Coronary artery (tissue), 2 donors: ENCODE measurements around the gene MRPS31.
"Not testable (repeated sequence)": the region's sequence is repeated elsewhere in the genome, so short reads cannot be mapped to it uniquely, and the experiment has no call there.

Source experiments
- DNase-seq: peaks from one replicate; pipeline ENCODE4 v3.0.0-alpha.2; 2017; ENCODE audit warnings: low spot score
- H3K27ac ChIP-seq, 2 donors: fragments of 200-600 bp; sonication (generic); one replicate each; pipeline ENCODE4 v1.5.1; 2016 to 2019
- H3K4me3 ChIP-seq: fragments of 200-600 bp; sonication (generic); 2 replicates; pipeline ENCODE4 v1.5.1; 2016; ENCODE audit warnings: mild to moderate bottlenecking, moderate library complexity
- TF ChIP-seq, protein P1 (sequence below): fragments of 200-600 bp; sonication (generic); IDR thresholded peaks from one replicate; pipeline ENCODE4 v1.5.1; 2019; ENCODE audit warnings: antibody characterized with exemption

Gene MRPS31

DNA sequence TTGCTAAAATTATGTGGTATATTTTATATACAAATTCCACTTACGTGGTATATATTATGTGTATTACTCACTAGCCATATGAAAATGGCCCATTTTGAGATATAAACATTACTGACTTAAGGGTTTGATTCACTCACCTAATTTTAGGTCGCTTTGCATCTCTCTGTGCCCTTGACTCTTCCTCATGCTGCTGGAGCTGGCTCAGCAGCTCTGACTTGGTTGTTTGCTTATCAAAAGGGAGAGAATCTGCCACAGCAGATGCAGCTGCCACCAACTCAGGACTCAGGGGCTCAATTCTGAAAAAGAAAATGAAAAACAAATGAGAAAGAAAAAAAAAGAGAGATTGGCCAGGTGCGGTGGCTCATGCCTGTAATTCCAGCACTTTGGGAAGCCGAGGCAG lies 12.2 kb downstream of the MRPS31 start:
- DNase-seq, result no peak
- H3K4me3 ChIP-seq, result no peak overlapping the region
- TF ChIP-seq, protein P1, sequence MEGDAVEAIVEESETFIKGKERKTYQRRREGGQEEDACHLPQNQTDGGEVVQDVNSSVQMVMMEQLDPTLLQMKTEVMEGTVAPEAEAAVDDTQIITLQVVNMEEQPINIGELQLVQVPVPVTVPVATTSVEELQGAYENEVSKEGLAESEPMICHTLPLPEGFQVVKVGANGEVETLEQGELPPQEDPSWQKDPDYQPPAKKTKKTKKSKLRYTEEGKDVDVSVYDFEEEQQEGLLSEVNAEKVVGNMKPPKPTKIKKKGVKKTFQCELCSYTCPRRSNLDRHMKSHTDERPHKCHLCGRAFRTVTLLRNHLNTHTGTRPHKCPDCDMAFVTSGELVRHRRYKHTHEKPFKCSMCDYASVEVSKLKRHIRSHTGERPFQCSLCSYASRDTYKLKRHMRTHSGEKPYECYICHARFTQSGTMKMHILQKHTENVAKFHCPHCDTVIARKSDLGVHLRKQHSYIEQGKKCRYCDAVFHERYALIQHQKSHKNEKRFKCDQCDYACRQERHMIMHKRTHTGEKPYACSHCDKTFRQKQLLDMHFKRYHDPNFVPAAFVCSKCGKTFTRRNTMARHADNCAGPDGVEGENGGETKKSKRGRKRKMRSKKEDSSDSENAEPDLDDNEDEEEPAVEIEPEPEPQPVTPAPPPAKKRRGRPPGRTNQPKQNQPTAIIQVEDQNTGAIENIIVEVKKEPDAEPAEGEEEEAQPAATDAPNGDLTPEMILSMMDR, result no peak
- H3K27ac ChIP-seq, result no peak overlapping the region

DNA sequence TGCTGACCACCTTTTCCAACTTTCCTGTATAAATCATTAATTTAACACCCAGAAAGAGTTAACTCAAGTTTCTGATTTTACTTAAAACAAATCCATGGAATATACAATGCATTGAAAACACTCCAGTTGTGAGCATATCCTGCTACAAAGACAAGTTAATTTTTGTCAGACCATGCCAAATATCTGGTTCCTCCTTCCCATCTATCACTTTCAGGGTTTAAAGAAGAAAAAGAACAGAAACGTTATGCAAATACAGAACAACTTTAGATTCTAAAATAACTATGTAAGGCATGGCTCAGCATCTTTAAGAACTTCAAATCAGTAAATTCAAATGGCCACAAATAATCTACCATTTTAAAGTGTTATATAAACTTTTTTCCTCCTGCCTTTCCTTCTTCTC lies 14.9 kb downstream of the MRPS31 start:
- TF ChIP-seq, protein P1, result no peak
- Histone ChIP-seq H3K4me3 (no peak overlapping the region), H3K27ac (no peak overlapping the region)
- no peak for DNase-seq

GRCh38 chr13:40755082-40755700 lies 15.8 kb downstream of the MRPS31 start:
- Histone ChIP-seq H3K4me3 (no peak overlapping the region), H3K27ac (no peak overlapping the region)
- TF ChIP-seq, protein P1, result no peak
- no peak for DNase-seq

GRCh38 chr13:40749327-40749726 lies 21.7 kb downstream of the MRPS31 start:
- Histone ChIP-seq H3K27ac (no peak overlapping the region), H3K4me3 (no peak overlapping the region)
- TF ChIP-seq, protein P1, result no peak
- no peak for DNase-seq

DNA sequence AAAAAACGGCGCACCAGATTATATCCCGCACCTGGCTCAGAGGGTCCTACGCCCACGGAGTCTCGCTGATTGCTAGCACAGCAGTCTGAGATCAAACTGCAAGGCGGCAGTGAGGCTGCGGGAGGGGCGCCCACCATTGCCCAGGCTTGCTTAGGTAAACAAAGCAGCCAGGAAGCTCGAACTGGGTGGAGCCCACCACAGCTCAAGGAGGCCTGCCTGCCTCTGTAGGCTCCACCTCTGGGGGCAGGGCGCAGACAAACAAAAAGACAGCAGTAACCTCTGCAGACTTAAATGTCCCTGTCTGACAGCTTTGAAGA lies 35.8 kb downstream of the MRPS31 start:
- H3K4me3 ChIP-seq, H3K27ac ChIP-seq, DNase-seq: not testable (repeated sequence)

GRCh38 chr13:40734536-40735231 lies 36.3 kb downstream of the MRPS31 start:
- DNase-seq, H3K27ac ChIP-seq, H3K4me3 ChIP-seq: not testable (repeated sequence)

DNA sequence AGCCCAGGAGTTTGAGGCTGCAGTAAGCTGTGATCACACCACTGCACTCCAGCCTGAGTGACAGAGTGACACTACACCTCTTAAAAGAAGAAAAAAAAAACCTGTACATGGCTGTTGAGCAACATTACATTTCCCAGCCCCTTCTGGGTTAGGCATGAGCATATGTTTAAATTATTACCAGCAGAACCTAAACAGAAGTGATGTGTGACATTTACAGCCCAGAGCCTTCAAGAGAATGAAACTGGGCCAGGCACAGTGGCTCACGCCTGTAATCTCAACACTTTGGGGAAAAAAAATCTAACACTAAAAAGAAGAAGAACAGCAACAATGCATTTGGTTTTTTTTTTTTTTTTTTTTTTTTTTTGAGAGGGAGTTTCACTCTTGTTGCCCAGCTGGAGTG lies 38.3 kb downstream of the MRPS31 start:
- no peak overlapping the region for H3K4me3 ChIP-seq
- TF ChIP-seq, protein P1, result no peak
- no peak for DNase-seq

GRCh38 chr13:40728595-40728994 lies 42.4 kb downstream of the MRPS31 start:
- TF ChIP-seq, protein P1, result no peak
- Histone ChIP-seq H3K27ac (no peak overlapping the region), H3K4me3 (no peak overlapping the region)
- no peak for DNase-seq

More for the DNA sequence above, 38.3 kb downstream of the MRPS31 start:
- H3K27ac ChIP-seq, result no peak overlapping the region

DNA sequence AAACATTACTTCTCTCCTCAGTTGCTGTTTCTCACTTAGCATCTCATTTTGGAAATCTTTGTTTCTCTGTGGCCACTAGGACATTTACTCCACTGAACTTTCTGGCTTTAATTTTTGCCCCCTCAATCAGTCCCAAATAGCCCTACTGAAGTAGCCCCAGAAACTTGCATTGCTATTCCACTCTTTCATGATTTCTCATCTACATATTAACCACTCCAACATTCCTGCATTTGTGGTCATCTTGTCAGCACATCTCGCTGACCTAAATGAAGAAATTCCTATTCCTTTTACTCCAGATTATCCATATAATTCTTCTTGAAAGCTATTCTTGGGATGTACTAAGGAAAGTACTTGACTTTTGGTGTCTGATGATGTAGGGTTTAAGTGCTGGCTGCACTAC lies 56.6 kb downstream of the MRPS31 start:
- not testable (repeated sequence) for DNase-seq, H3K4me3 ChIP-seq, H3K27ac ChIP-seq
